Lung (tissue), 12 donors: ENCODE results near the gene ABHD16A. TPM values are rescaled to one million over a fixed set of nuclear protein-coding genes. Genes with fewer than 3 reads are reported as not detected.
"Not testable (repeated sequence)": the region's sequence is repeated elsewhere in the genome, so short reads cannot be mapped to it uniquely, and the experiment has no call there.

Experiments used
- ATAC-seq: fragments of 200-7000 bp; cut with Tn5 transposase; one replicate; pipeline ENCODE4 v1.9.1; 2020; ENCODE audit warnings: moderate number of reproducible peaks; ENCODE audit not compliant: insufficient read depth, low FRiP score
- DNase-seq, 3 donors: peaks; one replicate each; pipeline ENCODE4 v3.0.0-alpha.2; 2013 to 2017
- H3K27ac ChIP-seq, 2 donors: one replicate each; pipeline ENCODE4 v1.5.1; 2013; ENCODE audit warnings: mild to moderate bottlenecking in 2 of 2, moderate library complexity in 2 of 2, control low read depth in 1 of 2, inconsistent platforms in 1 of 2, low read depth in 1 of 2, low read length in 1 of 2
- H3K27me3 ChIP-seq, 3 donors: one replicate each; pipeline ENCODE4 v1.5.1; 2013; ENCODE audit warnings: low read length in 2 of 3; ENCODE audit not compliant: control insufficient read depth in 3 of 3, insufficient read depth in 3 of 3
- H3K36me3 ChIP-seq, 4 donors: one replicate each; pipeline ENCODE4 v1.5.1; 2013; ENCODE audit warnings: low read length in 4 of 4, mild to moderate bottlenecking in 1 of 4, moderate library complexity in 1 of 4; ENCODE audit not compliant: control insufficient read depth in 4 of 4, insufficient read depth in 4 of 4
- H3K4me1 ChIP-seq, 5 donors: one replicate each; pipeline ENCODE4 v1.5.1; 2013; ENCODE audit warnings: low read length in 5 of 5, mild to moderate bottlenecking in 2 of 5, moderate library complexity in 1 of 5; ENCODE audit not compliant: control insufficient read depth in 5 of 5, insufficient read depth in 5 of 5
- H3K4me3 ChIP-seq: one replicate; pipeline ENCODE4 v1.5.1; 2013; ENCODE audit warnings: mild to moderate bottlenecking, control low read depth, moderate library complexity
- H3K9ac ChIP-seq, 2 donors: one replicate each; pipeline ENCODE4 v1.5.1; 2013; ENCODE audit warnings: low read length in 2 of 2, control low read depth in 1 of 2; ENCODE audit not compliant: insufficient read depth in 1 of 2
- H3K9me3 ChIP-seq, 4 donors: one replicate each; pipeline ENCODE4 v1.5.1; 2013; ENCODE audit warnings: low read length in 3 of 4, mild to moderate bottlenecking in 1 of 4, moderate library complexity in 1 of 4; ENCODE audit not compliant: control insufficient read depth in 4 of 4, insufficient read depth in 3 of 4
- WGBS, 2 donors: extraction: QIAGEN DNeasy Blood & Tissue Kit; methylation state at CpG; one replicate each; pipeline ENCODE4 v1.1.7; 2013; 5-methylcytosine and 5-hydroxymethylcytosine counted together
- polyA plus RNA-seq, 2 donors: library from polyadenylated mRNA; stranded (reverse); fragments of 200-250 nt; gene quantifications; one replicate each; pipeline ENCODE4 v1.2.1, GENCODE V29; 2013
- total RNA-seq, 2 donors: library from RNA; depleted of rRNA in 1 of 2; stranded (reverse); fragments of >200 nt in 1 of 2; gene quantifications; one replicate each; pipeline ENCODE4 v1.2.1, GENCODE V29; 2014 to 2021
- TF ChIP-seq, protein P1 (sequence below): IDR thresholded peaks from 2 replicates; pipeline ENCODE4 v1.5.1; 2012; ENCODE audit warnings: mild to moderate bottlenecking; ENCODE audit errors: control extremely low read depth, extremely low read depth
- donor health status: control.
- donor health status: control.
- donor health status: Bipolar disorder and iron deficiency.
- donor health status: healthy.
- donor health status: DM: yes; HTN: yes; CAD: no.

The ABHD16A gene
- total and polyA plus RNA-seq, 4 donors: 30.6 to 68.6 (median 53.6) TPM

GRCh38 chr6:31712296-31712695 is 9.2 kb upstream of the ABHD16A start:
- ATAC-seq (no peak), DNase-seq (no peak)
- no peak overlapping the region for H3K9ac ChIP-seq
- peaks cover 0 to 19% (median 8%) of the 10 kb centered on the region in 5 donors for H3K4me1 ChIP-seq
- no peak overlapping the region for H3K27ac ChIP-seq
- H3K4me3 ChIP-seq: no peak overlapping the region
- H3K27me3 ChIP-seq: no peaks in the 10 kb centered on the region
- no peaks in the 10 kb centered on the region for H3K36me3 ChIP-seq
- TF ChIP-seq, protein P1, sequence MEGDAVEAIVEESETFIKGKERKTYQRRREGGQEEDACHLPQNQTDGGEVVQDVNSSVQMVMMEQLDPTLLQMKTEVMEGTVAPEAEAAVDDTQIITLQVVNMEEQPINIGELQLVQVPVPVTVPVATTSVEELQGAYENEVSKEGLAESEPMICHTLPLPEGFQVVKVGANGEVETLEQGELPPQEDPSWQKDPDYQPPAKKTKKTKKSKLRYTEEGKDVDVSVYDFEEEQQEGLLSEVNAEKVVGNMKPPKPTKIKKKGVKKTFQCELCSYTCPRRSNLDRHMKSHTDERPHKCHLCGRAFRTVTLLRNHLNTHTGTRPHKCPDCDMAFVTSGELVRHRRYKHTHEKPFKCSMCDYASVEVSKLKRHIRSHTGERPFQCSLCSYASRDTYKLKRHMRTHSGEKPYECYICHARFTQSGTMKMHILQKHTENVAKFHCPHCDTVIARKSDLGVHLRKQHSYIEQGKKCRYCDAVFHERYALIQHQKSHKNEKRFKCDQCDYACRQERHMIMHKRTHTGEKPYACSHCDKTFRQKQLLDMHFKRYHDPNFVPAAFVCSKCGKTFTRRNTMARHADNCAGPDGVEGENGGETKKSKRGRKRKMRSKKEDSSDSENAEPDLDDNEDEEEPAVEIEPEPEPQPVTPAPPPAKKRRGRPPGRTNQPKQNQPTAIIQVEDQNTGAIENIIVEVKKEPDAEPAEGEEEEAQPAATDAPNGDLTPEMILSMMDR: no peak
- no peaks in the 10 kb centered on the region for H3K9me3 ChIP-seq
- WGBS, 2 donors: 76 to 81% methylated on average over 8 of the region's 8 CpGs

DNA sequence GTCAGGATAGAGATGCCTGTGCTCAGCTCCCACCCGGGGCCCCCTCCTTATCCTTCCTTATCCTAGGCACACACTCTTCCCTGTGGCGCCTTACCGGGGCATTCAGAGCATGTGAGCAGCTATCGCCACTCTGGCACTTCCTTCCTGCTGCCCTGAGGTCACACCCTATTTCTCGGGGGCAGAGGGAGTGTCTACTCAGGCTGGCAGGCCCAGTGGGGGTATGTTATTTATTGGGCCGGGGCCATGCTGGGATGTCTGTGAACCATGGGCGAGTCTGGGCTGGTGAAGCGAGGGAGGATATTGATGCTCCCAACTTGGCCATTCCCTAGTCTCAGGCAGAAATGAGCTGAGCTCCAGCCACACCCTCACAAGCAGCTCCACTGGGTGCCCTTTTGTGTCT is 8.1 kb upstream of the ABHD16A start:
- DNase-seq: no peak
- peak; percentile 19 for ATAC-seq

GRCh38 chr6:31710523-31711219 is 7.5 kb upstream of the ABHD16A start:
- H3K27me3 ChIP-seq: no peaks in the 10 kb centered on the region
- WGBS, 2 donors: 69 to 78% methylated on average over 5 of the region's 5 CpGs
- H3K9ac ChIP-seq: no peak overlapping the region
- H3K4me1 ChIP-seq: peaks cover 0 to 18% (median 8%) of the 10 kb centered on the region in 5 donors
- no peaks in the 10 kb centered on the region for H3K36me3 ChIP-seq
- TF ChIP-seq, protein P1: no peak
- no peak overlapping the region for H3K4me3 ChIP-seq
- H3K27ac ChIP-seq: no peak overlapping the region
- no peak for DNase-seq
- ATAC-seq: no peak
- no peaks in the 10 kb centered on the region for H3K9me3 ChIP-seq

More for the DNA sequence above, 8.1 kb upstream of the ABHD16A start:
- TF ChIP-seq, protein P1: no peak
- Histone ChIP-seq H3K36me3 (no peaks in the 10 kb centered on the region), H3K4me1 (peaks cover 0 to 19% (median 8%) of the 10 kb centered on the region in 5 donors), H3K27me3 (no peaks in the 10 kb centered on the region), H3K9me3 (no peaks in the 10 kb centered on the region), H3K27ac (no peak overlapping the region), H3K9ac (no peak overlapping the region), H3K4me3 (no peak overlapping the region)
- WGBS, 2 donors: 32 to 36% methylated on average over 8 of the region's 8 CpGs

DNA sequence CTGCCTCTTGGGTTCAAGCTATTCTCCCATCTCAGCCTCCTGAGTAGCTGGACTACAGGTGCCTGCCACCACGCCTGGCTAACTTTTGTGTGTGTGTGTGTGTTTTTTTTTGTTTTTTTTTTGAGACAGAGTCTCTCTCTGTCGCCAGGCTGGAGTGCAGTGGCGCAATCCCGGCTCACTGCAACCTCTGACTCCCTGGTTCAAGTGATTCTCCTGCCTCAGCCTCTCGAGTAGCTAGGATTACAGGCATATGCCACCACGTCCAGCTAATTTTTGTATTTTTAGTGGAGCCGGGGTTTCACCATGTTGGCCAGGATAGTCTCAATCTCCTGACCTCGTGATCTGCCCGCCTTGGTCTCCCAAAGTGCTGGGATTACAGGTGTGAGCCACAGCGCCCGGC is 6.0 kb upstream of the ABHD16A start:
- H3K36me3 ChIP-seq, DNase-seq, H3K4me1 ChIP-seq, H3K9ac ChIP-seq, H3K9me3 ChIP-seq, H3K27ac ChIP-seq, H3K27me3 ChIP-seq, ATAC-seq, H3K4me3 ChIP-seq: not testable (repeated sequence)
- WGBS, 2 donors: 77% methylated on average over 11 of the region's 11 CpGs
